ENCODE measurements around the gene POLN.

GRCh38 chr4:2091990-2092668 lies 149.8 kb downstream of the POLN start:
- TF ChIP-seq, protein P1, sequence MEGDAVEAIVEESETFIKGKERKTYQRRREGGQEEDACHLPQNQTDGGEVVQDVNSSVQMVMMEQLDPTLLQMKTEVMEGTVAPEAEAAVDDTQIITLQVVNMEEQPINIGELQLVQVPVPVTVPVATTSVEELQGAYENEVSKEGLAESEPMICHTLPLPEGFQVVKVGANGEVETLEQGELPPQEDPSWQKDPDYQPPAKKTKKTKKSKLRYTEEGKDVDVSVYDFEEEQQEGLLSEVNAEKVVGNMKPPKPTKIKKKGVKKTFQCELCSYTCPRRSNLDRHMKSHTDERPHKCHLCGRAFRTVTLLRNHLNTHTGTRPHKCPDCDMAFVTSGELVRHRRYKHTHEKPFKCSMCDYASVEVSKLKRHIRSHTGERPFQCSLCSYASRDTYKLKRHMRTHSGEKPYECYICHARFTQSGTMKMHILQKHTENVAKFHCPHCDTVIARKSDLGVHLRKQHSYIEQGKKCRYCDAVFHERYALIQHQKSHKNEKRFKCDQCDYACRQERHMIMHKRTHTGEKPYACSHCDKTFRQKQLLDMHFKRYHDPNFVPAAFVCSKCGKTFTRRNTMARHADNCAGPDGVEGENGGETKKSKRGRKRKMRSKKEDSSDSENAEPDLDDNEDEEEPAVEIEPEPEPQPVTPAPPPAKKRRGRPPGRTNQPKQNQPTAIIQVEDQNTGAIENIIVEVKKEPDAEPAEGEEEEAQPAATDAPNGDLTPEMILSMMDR (IDR thresholded peaks at IDR 0.05) = no peak
- no peak for TF ChIP-seq POLR2A (IDR thresholded peaks at IDR 0.05)

Measured in uterus (tissue), 2 donors.